Tibial nerve (tissue), 4 donors: ENCODE results near the gene ANO6.

Source experiments
- CTCF ChIP-seq, 5 experiments: fragments of 200-600 bp in 3 of 5; fragments of 450-650 bp in 2 of 5; sonication (generic) in 3 of 5; IDR thresholded peaks; one replicate each; pipeline ENCODE4 v1.5.1; 2016 to 2019; ENCODE audit warnings: antibody characterized with exemption in 5 of 5, mild to moderate bottlenecking in 3 of 5, moderate library complexity in 2 of 5
- EP300 ChIP-seq, 2 donors: sonication (generic); formaldehyde crosslinking; IDR thresholded peaks; one replicate each; pipeline ENCODE4 v1.6.1; 2017; ENCODE audit warnings: antibody characterized with exemption in 2 of 2, mild to moderate bottlenecking in 1 of 2
- POLR2A ChIP-seq, 2 donors: fragments of 450-650 bp; IDR thresholded peaks; one replicate each; pipeline ENCODE4 v1.6.1; 2017; ENCODE audit warnings: antibody characterized with exemption in 2 of 2, mild to moderate bottlenecking in 2 of 2, moderate library complexity in 2 of 2

GRCh38 chr12:45302621-45303369, 86.9 kb downstream of the ANO6 start:
- TF ChIP-seq CTCF (IDR thresholded peaks at IDR 0.05) (no peak), EP300 (IDR thresholded peaks at IDR 0.05) (no peak), POLR2A (IDR thresholded peaks at IDR 0.05) (no peak)
